HepG2 (cell line): ENCODE data around the gene DPEP1. TPM values are rescaled to one million over a fixed set of nuclear protein-coding genes. Genes with fewer than 3 reads are reported as not detected.

ENCODE experiments used
- CAMTA2 ChIP-seq: sonication (generic); formaldehyde crosslinking; IDR thresholded peaks from 2 replicates; pipeline ENCODE4 v1.4.0; 2020; ENCODE audit warnings: mild to moderate bottlenecking, missing genetic modification reagents, borderline replicate concordance
- CREBL2 ChIP-seq: sonication (generic); formaldehyde crosslinking; IDR thresholded peaks from 2 replicates; pipeline ENCODE4 v1.8.1; 2023; ENCODE audit warnings: missing genetic modification reagents, mild to moderate bottlenecking, borderline replicate concordance
- DMTF1 ChIP-seq: sonication (generic); formaldehyde crosslinking; IDR thresholded peaks from 2 replicates; pipeline ENCODE4 v1.4.0; 2020; ENCODE audit warnings: mild to moderate bottlenecking, missing genetic modification reagents
- ETV6 ChIP-seq: sonication (generic); formaldehyde crosslinking; conservative IDR thresholded peaks from 2 replicates; pipeline ENCODE4 v1.4.0; 2020; ENCODE audit warnings: missing genetic modification reagents
- FOXA1 ChIP-seq, 2 experiments: fragments of 450-650 bp in 1 of 2; sonication (generic) in 1 of 2; formaldehyde crosslinking in 1 of 2; IDR thresholded peaks; 2 replicates each; pipeline versions ENCODE4 v1.4.0 to v1.6.1; 2016 to 2020; ENCODE audit warnings: missing genetic modification reagents in 1 of 2
- GABPA ChIP-seq, 2 experiments: IDR thresholded peaks; 2 replicates each; pipeline ENCODE4 v1.6.1; 2011 to 2016; ENCODE audit warnings: low read depth in 2 of 2, low read length in 1 of 2, missing biosample characterization in 1 of 2, missing genetic modification characterization in 1 of 2
- KDM2A ChIP-seq: sonication (generic); formaldehyde crosslinking; IDR thresholded peaks from 2 replicates; pipeline ENCODE4 v1.4.0; 2020; ENCODE audit warnings: low read depth, missing genetic modification reagents, borderline replicate concordance
- KMT2A ChIP-seq: sonication (generic); formaldehyde crosslinking; IDR thresholded peaks from 2 replicates; pipeline ENCODE4 v1.4.0; 2020; ENCODE audit warnings: missing genetic modification reagents
- ZNF251 ChIP-seq: sonication (generic); formaldehyde crosslinking; IDR thresholded peaks from 2 replicates; pipeline ENCODE4 v1.9.0; 2021; ENCODE audit warnings: mild to moderate bottlenecking, missing genetic modification reagents
- ZNF431 ChIP-seq: sonication (generic); formaldehyde crosslinking; IDR thresholded peaks from 2 replicates; pipeline ENCODE4 v1.9.0; 2022; ENCODE audit warnings: missing genetic modification reagents, low read depth, mild to moderate bottlenecking, borderline replicate concordance
- ZNF44 ChIP-seq: sonication (generic); formaldehyde crosslinking; IDR thresholded peaks from 2 replicates; pipeline ENCODE4 v1.5.1; 2020; ENCODE audit warnings: mild to moderate bottlenecking, missing genetic modification reagents
- ZNF543 ChIP-seq: sonication (generic); formaldehyde crosslinking; IDR thresholded peaks from 2 replicates; pipeline ENCODE4 v1.4.0; 2020; ENCODE audit warnings: mild to moderate bottlenecking, missing genetic modification reagents
- ZNF687 ChIP-seq: sonication (generic); formaldehyde crosslinking; IDR thresholded peaks from 2 replicates; pipeline ENCODE4 v1.5.1; 2020; ENCODE audit warnings: mild to moderate bottlenecking, missing genetic modification reagents, moderate library complexity
- ZNF720 ChIP-seq: sonication (generic); formaldehyde crosslinking; IDR thresholded peaks from 2 replicates; pipeline ENCODE4 v1.4.0; 2020; ENCODE audit warnings: missing genetic modification reagents
- ZNF788 ChIP-seq: sonication (generic); formaldehyde crosslinking; IDR thresholded peaks from 2 replicates; pipeline ENCODE4 v1.5.0; 2020; ENCODE audit warnings: mild to moderate bottlenecking, missing genetic modification reagents, borderline replicate concordance
- ZNF883 ChIP-seq: sonication (generic); formaldehyde crosslinking; IDR thresholded peaks from 2 replicates; pipeline ENCODE4 v1.5.1; 2020; ENCODE audit warnings: mild to moderate bottlenecking, missing genetic modification reagents; ENCODE audit errors: not compliant biosample characterization
- polyA plus RNA-seq, 8 experiments: library from polyadenylated mRNA; depleted of rRNA in 3 of 8; stranded (reverse) in 7 of 8; unstranded in 1 of 8; fragments of >200 nt; fragmentation: Illumina TruSeq in 4 of 8; extraction: Trizol in 4 of 8; gene quantifications; 2 replicates each; pipeline versions ENCODE4 v1.2.1 to v1.2.3, GENCODE V29; 2011 to 2016; ENCODE audit warnings: low read depth in 4 of 8, missing spikeins in 1 of 8, mixed read lengths in 1 of 8; ENCODE audit not compliant: insufficient read depth in 1 of 8
- total RNA-seq, 5 experiments: library from RNA; depleted of rRNA; stranded (reverse); fragments of >200 nt; fragmentation: Illumina TruSeq; extraction: Trizol; gene quantifications; 2 replicates each; pipeline ENCODE4 v1.2.3, GENCODE V29; 2016; ENCODE audit warnings: low read depth in 1 of 5
- TF ChIP-seq, protein P1 (sequence below): sonication (generic); formaldehyde crosslinking; IDR thresholded peaks from 2 replicates; pipeline ENCODE4 v1.4.0; 2020; ENCODE audit warnings: missing genetic modification reagents
- TF ChIP-seq, protein P2 (sequence below): IDR thresholded peaks from 2 replicates; pipeline ENCODE4 v1.6.1; 2012; ENCODE audit warnings: inconsistent platforms
- TF ChIP-seq, protein P3 (sequence below): sonication (generic); formaldehyde crosslinking; IDR thresholded peaks from 2 replicates; pipeline ENCODE4 v1.5.0; 2020; ENCODE audit warnings: missing genetic modification reagents
- TF ChIP-seq, protein P4 (sequence below): sonication (generic); formaldehyde crosslinking; IDR thresholded peaks from 2 replicates; pipeline ENCODE4 v1.8.0; 2023; ENCODE audit warnings: mild to moderate bottlenecking, missing genetic modification reagents

Gene DPEP1
- total and polyA plus RNA-seq, 2 of the 13 experiments (the other 11 are each of a cell fraction or from before 2014, with no cell fraction given), result 37.6 to 52.2 TPM

- TF ChIP-seq ZNF687 (CRISPR knock-in tag) (peak; percentile 98), GABPA (IDR thresholded peaks at IDR 0.05; ENCODE audit: low read depth, low read length) (no peak), GABPA (CRISPR knock-in tag; IDR thresholded peaks at IDR 0.05; ENCODE audit: low read depth) (no peak), KMT2A (0 out of 2 replicates have a peak, but pooled peaks have one; percentile 30), DMTF1 (CRISPR knock-in tag) (no peak), FOXA1 (IDR thresholded peaks at IDR 0.05) (no peak), FOXA1 (CRISPR knock-in tag; IDR thresholded peaks at IDR 0.05) (no peak), ZNF431 (0 out of 2 replicates have a peak, but pooled peaks have one; percentile 43), CREBL2 (CRISPR knock-in tag) (no peak), CAMTA2 (CRISPR knock-in tag) (no peak), KDM2A (CRISPR knock-in tag) (no peak), ETV6 (CRISPR knock-in tag) (no peak), ZNF883 (CRISPR knock-in tag) (peak; percentile 40), ZNF720 (CRISPR knock-in tag) (no peak), ZNF543 (CRISPR knock-in tag) (no peak), ZNF788 (no peak), ZNF251 (CRISPR knock-in tag) (no peak), ZNF44 (CRISPR knock-in tag) (no peak)
- TF ChIP-seq, protein P1, sequence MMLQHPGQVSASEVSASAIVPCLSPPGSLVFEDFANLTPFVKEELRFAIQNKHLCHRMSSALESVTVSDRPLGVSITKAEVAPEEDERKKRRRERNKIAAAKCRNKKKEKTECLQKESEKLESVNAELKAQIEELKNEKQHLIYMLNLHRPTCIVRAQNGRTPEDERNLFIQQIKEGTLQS (CRISPR knock-in tag), result no peak
- TF ChIP-seq, protein P2, sequence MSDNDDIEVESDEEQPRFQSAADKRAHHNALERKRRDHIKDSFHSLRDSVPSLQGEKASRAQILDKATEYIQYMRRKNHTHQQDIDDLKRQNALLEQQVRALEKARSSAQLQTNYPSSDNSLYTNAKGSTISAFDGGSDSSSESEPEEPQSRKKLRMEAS, result peak; percentile 97
- TF ChIP-seq, protein P3, sequence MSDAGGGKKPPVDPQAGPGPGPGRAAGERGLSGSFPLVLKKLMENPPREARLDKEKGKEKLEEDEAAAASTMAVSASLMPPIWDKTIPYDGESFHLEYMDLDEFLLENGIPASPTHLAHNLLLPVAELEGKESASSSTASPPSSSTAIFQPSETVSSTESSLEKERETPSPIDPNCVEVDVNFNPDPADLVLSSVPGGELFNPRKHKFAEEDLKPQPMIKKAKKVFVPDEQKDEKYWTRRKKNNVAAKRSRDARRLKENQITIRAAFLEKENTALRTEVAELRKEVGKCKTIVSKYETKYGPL (CRISPR knock-in tag), result no peak; the same call in 1 of the 2 replicates
- TF ChIP-seq, protein P4, sequence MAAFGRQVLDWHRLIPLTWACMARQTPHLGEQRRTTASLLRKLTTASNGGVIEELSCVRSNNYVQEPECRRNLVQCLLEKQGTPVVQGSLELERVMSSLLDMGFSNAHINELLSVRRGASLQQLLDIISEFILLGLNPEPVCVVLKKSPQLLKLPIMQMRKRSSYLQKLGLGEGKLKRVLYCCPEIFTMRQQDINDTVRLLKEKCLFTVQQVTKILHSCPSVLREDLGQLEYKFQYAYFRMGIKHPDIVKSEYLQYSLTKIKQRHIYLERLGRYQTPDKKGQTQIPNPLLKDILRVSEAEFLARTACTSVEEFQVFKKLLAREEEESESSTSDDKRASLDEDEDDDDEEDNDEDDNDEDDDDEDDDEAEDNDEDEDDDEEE (CRISPR knock-in tag), result no peak
These were observed 10.2 kb downstream of the DPEP1 start (continued) for GRCh38 chr16:89623511-89624261.
